SJSA1 (cell line): ENCODE results near the gene NNAT. TPM values are rescaled to one million over a fixed set of nuclear protein-coding genes. Genes with fewer than 3 reads are reported as not detected.

ENCODE experiments used
- DNase-seq, 2 experiments: peaks; one replicate each; pipeline ENCODE4 v3.0.0-alpha.2; 2015 to 2020; ENCODE audit warnings: low spot score in 2 of 2, low read depth in 1 of 2
- H3K27ac ChIP-seq: fragments of 250-450 bp; sonication (Bioruptor Pico); 2 replicates; pipeline ENCODE4 v1.5.1; 2020; ENCODE audit warnings: mild to moderate bottlenecking, moderate library complexity
- H3K27me3 ChIP-seq: fragments of 250-450 bp; sonication (Bioruptor Pico); replicated peaks from 2 replicates; pipeline ENCODE4 v1.5.1; 2020; ENCODE audit warnings: mild to moderate bottlenecking, moderate library complexity
- H3K36me3 ChIP-seq: fragments of 250-450 bp; sonication (Bioruptor Pico); 2 replicates; pipeline ENCODE4 v1.5.1; 2020; ENCODE audit warnings: mild to moderate bottlenecking
- H3K4me1 ChIP-seq: fragments of 250-450 bp; sonication (Bioruptor Pico); replicated peaks from 2 replicates; pipeline ENCODE4 v1.6.1; 2021; ENCODE audit warnings: mild to moderate bottlenecking
- H3K4me3 ChIP-seq: fragments of 250-450 bp; sonication (Bioruptor Pico); 2 replicates; pipeline ENCODE4 v1.5.1; 2020; ENCODE audit warnings: mild to moderate bottlenecking
- H3K9me3 ChIP-seq: fragments of 250-450 bp; sonication (Bioruptor Pico); replicated peaks from 2 replicates; pipeline ENCODE4 v1.5.1; 2020; ENCODE audit warnings: mild to moderate bottlenecking
- total RNA-seq: library from RNA; depleted of rRNA; stranded (reverse); fragments of >200 nt; shearing (Covaris generic); gene quantifications from 2 replicates; pipeline ENCODE4 v1.2.3, GENCODE V29; 2014

NNAT gene
- total RNA-seq, 1 experiment from 2014 or later, result not detected

DNA sequence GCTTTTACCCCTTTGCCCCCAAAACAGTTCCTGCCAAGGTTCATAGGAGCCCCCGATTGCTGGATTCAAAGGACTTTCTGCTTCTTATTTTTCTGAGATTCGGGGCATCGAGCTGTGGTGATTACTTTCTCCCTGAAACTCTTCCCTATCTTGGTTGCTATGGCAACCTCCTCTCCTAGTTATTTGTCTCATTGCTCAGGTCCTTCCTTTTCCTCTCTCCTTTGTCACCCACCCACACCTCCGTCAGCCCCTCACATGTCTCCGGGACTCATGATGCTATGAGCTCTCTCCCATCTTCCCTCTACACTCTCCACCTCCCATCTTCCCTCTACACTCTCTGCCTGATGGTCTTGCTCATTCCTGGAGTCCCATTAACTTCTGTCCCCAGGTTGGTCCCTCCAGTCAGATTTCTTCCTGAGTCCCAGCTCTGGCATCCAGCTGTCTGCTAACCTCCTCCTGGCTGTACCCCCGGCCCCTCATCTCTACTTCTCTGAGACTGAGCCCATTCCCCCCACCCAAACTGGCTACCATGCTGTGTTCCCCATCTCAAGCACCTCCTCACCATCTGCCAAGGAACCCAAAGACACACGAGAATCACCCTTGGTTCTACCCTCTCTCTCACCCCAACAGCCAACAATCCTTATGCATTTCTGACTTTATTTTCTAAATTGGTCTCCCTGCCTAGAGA is 30.2 kb upstream of the NNAT start:
- no peaks in the 10 kb centered on the region for H3K27me3 ChIP-seq
- 0 out of 2 replicates have a peak, but pooled peaks cover 2% of the 10 kb centered on the region for H3K9me3 ChIP-seq
- H3K27ac ChIP-seq, result no peak overlapping the region
- DNase-seq, result no peak
- no peaks in the 10 kb centered on the region for H3K4me1 ChIP-seq
- peaks cover 7% of the 10 kb centered on the region; the same call in 1 of the 2 replicates for H3K36me3 ChIP-seq
- no peak overlapping the region for H3K4me3 ChIP-seq

DNA sequence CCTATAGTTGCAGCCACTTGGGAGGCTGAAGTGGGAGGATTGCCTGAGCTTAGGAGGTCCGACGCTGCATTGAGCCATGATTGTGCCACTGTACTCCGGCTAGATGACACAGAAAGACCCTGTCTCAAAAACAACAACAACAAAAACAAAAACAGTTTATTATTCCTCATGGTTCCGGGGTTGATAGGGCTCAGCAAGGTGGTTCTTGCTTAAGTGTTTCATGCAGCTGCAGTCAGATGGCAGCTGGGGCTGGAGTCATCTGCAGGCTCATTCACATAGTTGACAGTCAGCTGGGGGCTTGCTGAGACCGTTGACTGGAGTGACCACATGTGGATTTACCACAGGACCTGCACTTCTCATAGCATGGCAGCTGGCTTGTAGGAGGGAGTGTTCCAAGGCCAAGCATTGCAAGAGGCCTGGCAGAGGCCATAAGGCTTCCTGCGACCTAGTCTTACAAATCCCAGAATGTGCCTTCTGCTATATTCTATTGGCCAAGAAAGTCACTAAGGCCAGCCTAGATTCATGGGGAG is 28.9 kb upstream of the NNAT start:
- DNase-seq, result no peak

DNA sequence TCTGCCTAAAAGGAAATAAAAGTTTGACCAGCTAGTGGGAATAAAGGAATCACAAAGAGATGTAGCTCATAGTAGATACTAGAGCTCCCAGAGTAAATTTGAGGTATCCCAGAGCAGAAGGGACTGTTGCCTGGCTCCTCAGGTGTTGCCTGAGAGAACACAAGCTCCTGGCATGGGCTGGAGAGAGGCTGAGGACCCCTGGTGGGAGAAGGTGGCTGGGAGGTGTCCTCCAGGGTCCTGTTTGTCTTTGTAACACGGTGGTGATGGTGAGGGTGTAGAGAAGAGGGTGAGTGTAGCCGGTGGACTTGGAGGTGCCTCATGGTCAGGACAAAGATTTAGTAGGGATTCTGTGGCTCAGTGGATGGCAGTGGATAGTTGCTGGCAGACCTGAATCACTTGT is 28.1 kb upstream of the NNAT start:
- Histone ChIP-seq H3K4me1 (no peaks in the 10 kb centered on the region), H3K4me3 (no peak overlapping the region), H3K27me3 (no peaks in the 10 kb centered on the region), H3K27ac (no peak overlapping the region), H3K9me3 (0 out of 2 replicates have a peak, but pooled peaks cover 2% of the 10 kb centered on the region), H3K36me3 (peaks cover 7% of the 10 kb centered on the region; the same call in 1 of the 2 replicates)
- no peak for DNase-seq

More for the DNA sequence above, 28.9 kb upstream of the NNAT start:
- 0 out of 2 replicates have a peak, but pooled peaks cover 2% of the 10 kb centered on the region for H3K9me3 ChIP-seq
- H3K27ac ChIP-seq, result no peak overlapping the region
- H3K36me3 ChIP-seq, result peaks cover 7% of the 10 kb centered on the region; the same call in 1 of the 2 replicates
- H3K27me3 ChIP-seq, result no peaks in the 10 kb centered on the region
- H3K4me3 ChIP-seq, result no peak overlapping the region
- no peaks in the 10 kb centered on the region for H3K4me1 ChIP-seq

DNA sequence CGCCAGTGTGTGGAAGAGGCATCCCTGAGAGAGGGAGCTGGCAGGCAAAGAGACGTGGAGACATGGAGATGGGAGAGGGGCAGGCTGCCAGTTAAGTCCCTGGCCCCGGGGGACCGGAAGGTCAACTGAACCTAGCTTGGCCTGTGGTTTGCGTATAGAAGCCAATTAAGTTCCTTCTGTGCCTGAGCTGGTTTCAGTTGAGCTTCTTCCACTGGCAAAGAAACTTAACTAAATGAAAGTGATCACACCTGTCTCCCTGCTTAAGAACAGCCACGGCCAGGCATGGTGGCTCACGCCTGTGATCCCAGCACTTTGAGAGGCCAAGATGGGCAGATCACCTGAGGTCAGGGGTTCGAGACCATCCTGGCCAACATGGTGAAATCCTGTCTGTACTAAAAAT is 26.7 kb upstream of the NNAT start:
- Histone ChIP-seq H3K27ac (no peak overlapping the region), H3K9me3 (0 out of 2 replicates have a peak, but pooled peaks cover 2% of the 10 kb centered on the region), H3K4me3 (no peak overlapping the region), H3K4me1 (peaks cover 8% of the 10 kb centered on the region; the same call in 1 of the 2 replicates), H3K27me3 (no peaks in the 10 kb centered on the region), H3K36me3 (peaks cover 7% of the 10 kb centered on the region; the same call in 1 of the 2 replicates)
- DNase-seq, result no peak

DNA sequence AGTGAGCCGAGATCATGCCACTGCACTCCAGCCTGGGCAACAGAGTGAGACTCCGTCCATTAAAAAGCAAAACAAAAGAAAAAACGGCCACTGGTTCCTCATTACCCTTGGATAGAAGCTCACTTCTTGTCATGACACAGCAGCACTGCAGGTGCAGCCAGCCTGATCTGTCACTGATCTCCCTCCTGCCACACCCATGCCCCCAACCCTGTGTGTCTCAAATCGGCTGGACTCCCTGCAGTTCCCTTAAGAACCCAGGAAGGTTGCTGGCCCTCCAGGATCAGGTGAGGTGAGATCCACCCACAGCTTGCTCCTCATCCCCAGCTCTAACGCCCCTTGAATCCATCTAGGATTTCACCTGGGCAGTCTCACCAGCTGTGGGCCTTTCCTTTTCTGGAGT is 26.3 kb upstream of the NNAT start:
- 0 out of 2 replicates have a peak, but pooled peaks cover 2% of the 10 kb centered on the region for H3K9me3 ChIP-seq
- no peak overlapping the region for H3K27ac ChIP-seq
- H3K36me3 ChIP-seq, result peaks cover 7% of the 10 kb centered on the region; the same call in 1 of the 2 replicates
- peaks cover 8% of the 10 kb centered on the region; the same call in 1 of the 2 replicates for H3K4me1 ChIP-seq
- H3K4me3 ChIP-seq, result no peak overlapping the region
- no peak for DNase-seq
- no peaks in the 10 kb centered on the region for H3K27me3 ChIP-seq

DNA sequence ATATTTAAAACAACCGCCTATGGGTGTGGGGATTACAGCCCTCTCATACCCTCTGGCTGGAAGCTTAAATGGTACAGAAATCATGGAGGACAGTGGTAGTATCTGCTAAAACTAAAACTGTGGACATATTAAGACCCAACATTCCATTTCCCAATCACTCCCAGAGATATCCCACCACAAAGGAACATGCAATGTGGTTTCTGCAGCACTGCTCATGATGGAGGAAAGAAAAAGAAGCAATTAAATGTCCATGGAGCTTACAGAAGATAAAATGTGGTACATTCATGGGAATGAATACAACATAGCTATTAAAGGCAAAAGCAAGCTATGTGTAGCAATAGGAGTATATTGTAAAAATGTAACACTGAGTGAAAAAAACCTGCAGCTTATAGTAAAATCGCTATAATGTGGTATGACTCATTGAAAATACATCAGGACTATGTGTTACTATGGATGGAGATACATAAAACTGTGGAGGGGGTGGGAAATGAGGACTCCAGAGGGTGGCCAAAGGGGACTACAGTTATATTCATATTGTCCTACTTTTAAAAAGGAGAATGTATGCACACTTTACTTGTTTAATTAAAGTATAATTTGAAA is 22.9 kb upstream of the NNAT start:
- no peak for DNase-seq
- Histone ChIP-seq H3K9me3 (no peaks in the 10 kb centered on the region), H3K4me3 (no peak overlapping the region), H3K27me3 (no peaks in the 10 kb centered on the region), H3K4me1 (peaks cover 8% of the 10 kb centered on the region; the same call in 1 of the 2 replicates), H3K36me3 (peaks cover 6% of the 10 kb centered on the region), H3K27ac (no peak overlapping the region)

DNA sequence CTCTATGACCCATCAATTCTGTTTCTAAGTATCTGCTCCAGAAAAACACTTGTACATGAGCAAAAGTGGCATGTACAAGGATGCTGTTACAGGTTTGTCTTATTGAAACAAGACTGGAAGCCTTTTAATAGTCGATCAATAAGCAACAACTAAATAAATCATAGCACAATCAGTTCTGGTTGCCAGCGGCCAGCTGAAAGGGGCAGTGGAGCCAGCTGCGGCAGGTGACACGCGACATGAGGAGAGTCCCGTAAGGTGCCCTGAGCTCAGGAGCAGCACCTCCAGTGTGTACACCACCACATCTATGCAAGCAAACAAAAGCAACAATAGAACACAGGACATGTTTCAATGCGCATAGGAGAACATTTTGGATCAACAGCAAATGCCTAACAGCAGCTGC is 20.7 kb upstream of the NNAT start:
- DNase-seq, result no peak
- H3K4me1 ChIP-seq, result peaks cover 8% of the 10 kb centered on the region; the same call in 1 of the 2 replicates

DNA sequence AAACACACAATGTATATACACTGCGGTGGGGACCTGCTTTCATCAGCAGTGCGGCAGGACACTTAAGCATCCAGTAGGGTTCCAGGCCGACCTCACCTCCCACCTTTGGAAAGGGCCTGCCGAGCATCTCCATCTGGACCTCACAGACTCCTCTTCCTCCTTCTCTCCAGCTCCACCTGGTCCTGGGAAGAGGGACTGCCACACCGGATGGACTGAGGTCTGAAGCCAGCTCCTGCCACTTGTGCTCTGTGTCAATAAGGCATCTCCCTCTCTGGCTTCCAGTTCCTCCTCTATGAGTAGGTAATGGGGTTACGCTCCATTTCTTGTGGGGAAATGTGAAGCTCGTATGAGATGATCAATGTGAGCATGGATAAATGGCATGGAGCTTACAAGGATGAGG is 19.1 kb upstream of the NNAT start:
- no peaks in the 10 kb centered on the region for H3K9me3 ChIP-seq
- no peaks in the 10 kb centered on the region for H3K27me3 ChIP-seq
- H3K27ac ChIP-seq, result no peak overlapping the region
- H3K4me1 ChIP-seq, result peaks cover 8% of the 10 kb centered on the region; the same call in 1 of the 2 replicates
- H3K36me3 ChIP-seq, result peaks cover 12% of the 10 kb centered on the region
- H3K4me3 ChIP-seq, result no peak overlapping the region
- DNase-seq, result no peak

More for the DNA sequence above, 20.7 kb upstream of the NNAT start:
- Histone ChIP-seq H3K27ac (no peak overlapping the region), H3K27me3 (no peaks in the 10 kb centered on the region), H3K4me3 (no peak overlapping the region), H3K9me3 (no peaks in the 10 kb centered on the region), H3K36me3 (peaks cover 6% of the 10 kb centered on the region)

DNA sequence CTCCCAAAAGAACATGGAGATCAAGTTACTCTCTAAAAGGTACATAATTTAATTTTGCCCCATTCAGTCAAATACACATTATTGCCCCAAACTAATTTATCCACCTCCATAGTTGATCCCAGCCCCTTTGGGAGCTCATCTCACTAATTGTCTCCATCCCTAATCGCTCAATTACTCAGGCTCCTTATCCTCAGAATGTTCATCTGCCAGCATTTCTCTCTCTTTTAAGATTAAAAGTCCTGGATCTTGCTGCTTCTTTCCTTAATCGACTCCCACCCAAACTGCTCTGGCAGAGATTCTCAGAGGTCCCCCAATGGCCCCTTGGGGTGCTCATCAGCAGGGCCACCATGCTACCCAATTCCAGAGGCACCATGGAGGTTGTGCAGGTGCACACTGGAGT is 18.4 kb upstream of the NNAT start:
- no peak for DNase-seq
- peaks cover 19% of the 10 kb centered on the region for H3K36me3 ChIP-seq
- H3K9me3 ChIP-seq, result no peaks in the 10 kb centered on the region
- peaks cover 8% of the 10 kb centered on the region; the same call in 1 of the 2 replicates for H3K4me1 ChIP-seq
- H3K27me3 ChIP-seq, result no peaks in the 10 kb centered on the region
- no peak overlapping the region for H3K4me3 ChIP-seq
- no peak overlapping the region for H3K27ac ChIP-seq

DNA sequence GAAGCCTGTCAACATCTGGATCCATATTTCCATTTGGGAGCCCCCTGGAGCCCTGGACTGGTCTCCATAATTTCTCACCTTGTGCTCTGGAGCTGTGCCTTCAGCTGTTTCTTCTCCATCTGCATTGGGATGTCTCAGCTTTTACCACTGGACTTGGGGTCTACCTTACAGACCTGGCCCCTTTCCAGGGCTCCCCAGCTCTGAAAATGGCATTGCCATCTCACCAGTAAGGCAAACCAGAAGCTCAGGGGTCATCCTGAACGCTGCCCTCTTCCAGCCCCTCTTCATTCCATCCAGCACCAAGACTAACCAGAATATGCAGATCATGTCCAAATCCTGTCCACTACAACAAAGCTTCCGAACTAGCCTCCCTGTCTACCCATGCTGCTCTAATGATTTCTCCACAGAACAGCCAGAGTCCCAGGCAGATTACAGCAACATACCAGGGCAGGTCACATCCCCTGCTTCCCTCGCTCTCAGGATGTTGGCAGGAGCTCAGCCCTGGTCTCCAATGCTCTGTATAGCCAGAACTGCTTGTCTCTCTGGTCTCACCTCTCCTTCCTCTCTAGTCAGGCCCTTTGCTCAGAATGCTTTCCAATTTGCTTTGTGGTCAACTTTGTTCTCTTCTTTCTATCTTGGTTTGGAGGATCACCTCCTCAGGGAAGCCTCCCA is 17.7 kb upstream of the NNAT start:
- no peak for DNase-seq
- peaks cover 4% of the 10 kb centered on the region; the same call in 1 of the 2 replicates for H3K4me1 ChIP-seq
- no peaks in the 10 kb centered on the region for H3K27me3 ChIP-seq
- no peak overlapping the region for H3K27ac ChIP-seq
- H3K36me3 ChIP-seq, result peaks cover 27% of the 10 kb centered on the region
- H3K4me3 ChIP-seq, result no peak overlapping the region
- H3K9me3 ChIP-seq, result no peaks in the 10 kb centered on the region

DNA sequence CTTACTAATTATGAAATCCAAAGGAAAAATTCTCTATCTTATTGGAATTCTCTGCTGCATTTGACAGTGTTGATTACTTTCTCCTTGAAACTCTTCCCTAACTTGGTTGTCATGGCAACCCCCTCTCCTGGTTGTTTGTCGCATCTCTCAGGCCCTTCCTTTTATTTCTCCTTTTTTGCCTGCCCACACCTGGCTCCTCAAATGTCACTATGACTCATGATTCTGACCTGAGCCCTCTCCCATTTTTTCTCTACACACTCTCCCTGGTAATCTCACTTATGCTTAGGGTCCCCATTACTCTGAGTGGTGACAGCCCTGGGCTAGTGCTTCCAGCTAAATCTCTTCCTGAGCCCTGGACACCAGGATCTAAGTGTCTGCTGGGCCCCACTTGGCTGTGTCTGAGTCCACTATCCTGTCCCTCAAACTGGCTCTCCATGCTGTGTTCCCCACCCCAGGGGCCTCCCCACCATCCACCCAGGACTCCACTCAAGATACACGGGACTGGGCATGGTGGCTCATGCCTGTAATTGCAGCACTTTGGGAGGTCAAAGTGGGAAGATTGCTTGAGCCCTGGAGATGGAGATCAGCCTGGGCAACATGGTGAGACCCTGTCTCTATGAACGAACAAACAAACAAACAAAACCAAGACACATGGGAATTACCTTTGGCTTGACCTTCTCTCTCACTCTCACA is 16.5 kb upstream of the NNAT start:
- no peaks in the 10 kb centered on the region for H3K27me3 ChIP-seq
- DNase-seq, result no peak
- no peak overlapping the region for H3K27ac ChIP-seq
- peaks cover 38% of the 10 kb centered on the region for H3K36me3 ChIP-seq
- no peaks in the 10 kb centered on the region for H3K4me1 ChIP-seq
- H3K4me3 ChIP-seq, result no peak overlapping the region
- no peaks in the 10 kb centered on the region for H3K9me3 ChIP-seq

DNA sequence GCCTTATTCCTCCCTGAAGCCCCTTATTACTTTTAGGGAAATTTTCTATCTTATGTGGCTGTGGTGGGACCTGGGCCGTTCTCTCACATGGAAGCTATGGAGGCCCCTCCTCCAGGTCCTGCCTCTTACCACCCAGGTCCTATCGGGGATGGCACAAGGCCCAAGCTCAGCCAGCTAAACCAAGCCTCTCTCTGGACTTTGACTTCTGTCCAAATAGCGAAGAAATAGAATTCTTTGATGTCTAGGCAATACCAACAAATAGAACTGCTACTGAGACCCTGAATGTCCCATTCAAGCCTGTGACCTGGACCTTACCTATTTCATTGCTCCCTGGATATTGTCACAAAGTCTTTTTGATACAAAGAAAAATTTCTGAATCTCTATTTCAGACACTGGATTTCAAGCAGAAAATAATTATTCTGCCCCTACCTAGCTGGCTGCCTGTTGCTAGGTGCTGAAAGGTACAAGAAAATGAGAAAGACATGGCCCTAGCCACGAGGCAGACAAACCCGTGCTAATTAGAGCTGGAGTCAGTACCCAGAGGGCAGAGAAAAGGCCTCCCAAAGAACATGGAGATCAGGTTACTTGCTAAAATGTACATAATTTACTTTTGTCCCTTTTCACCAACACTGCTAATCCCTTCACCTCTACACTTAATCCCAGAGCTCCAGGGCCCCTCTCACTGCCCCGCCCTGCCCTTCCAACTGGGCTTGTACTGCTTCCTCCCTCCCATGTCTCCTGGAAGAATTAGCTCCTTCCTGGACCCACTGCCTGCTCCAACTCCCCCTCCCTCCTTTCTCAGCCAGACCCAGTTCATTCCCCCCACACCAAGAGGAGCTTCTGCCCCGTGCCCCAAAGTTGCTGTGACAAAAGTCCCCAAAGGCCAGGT is 15.5 kb upstream of the NNAT start:
- no peaks in the 10 kb centered on the region for H3K27me3 ChIP-seq
- H3K9me3 ChIP-seq, result no peaks in the 10 kb centered on the region
- DNase-seq, result no peak
- peaks cover 46% of the 10 kb centered on the region for H3K36me3 ChIP-seq
- H3K4me3 ChIP-seq, result no peak overlapping the region
- H3K4me1 ChIP-seq, result peaks cover 2% of the 10 kb centered on the region
- no peak overlapping the region for H3K27ac ChIP-seq
